ENCODE results near the gene BPIFB2.

BPIFB2 gene

GRCh38 chr20:33028875-33029274 is 21.4 kb downstream of the BPIFB2 start:
- CTCF ChIA-PET: interaction anchor here (0.5 to 1.0 kb wide), 3 partner anchors 11 to 926 kb away, joined by 3 read pairs; no protein-coding TSS in a partner anchor
- POLR2A ChIA-PET (ENCODE audit: low non-redundant PET): no interaction called here
- no peak overlapping the region for H3K27ac ChIP-seq
- no peak for DNase-seq (ENCODE audit: low spot score)
- TF ChIP-seq CTCF (conservative IDR thresholded peaks at IDR 0.05; ENCODE audit: low read depth): no peak

DNA sequence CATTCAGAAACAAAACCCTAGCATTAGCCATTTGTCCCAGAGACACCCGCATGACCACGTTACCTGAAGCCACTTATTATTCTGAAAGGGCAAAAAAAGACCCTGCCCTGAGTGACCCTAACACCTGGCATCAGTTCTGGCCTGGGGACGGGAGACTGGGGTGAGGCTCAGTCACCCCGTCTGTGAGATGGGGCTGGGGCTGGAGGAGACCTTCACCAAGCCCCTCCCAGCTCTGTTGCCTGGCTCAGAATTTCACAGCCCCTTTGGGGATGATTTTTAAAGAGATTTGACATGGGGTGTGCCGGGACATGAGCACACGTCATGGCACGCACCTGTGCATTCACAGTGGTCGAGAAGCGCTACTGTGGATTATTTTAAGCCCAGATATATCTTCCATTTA is 22.6 kb downstream of the BPIFB2 start:
- H3K27ac ChIP-seq: no peak overlapping the region
- ChIA-PET POLR2A (ENCODE audit: low non-redundant PET) (no interaction called here), CTCF (interaction anchor here (0.6 kb wide), 2 partner anchors 10 to 12 kb away, joined by 5 read pairs; no protein-coding TSS in a partner anchor)
- TF ChIP-seq CTCF (conservative IDR thresholded peaks at IDR 0.05; ENCODE audit: low read depth): no peak
- DNase-seq (ENCODE audit: low spot score): no peak

DNA sequence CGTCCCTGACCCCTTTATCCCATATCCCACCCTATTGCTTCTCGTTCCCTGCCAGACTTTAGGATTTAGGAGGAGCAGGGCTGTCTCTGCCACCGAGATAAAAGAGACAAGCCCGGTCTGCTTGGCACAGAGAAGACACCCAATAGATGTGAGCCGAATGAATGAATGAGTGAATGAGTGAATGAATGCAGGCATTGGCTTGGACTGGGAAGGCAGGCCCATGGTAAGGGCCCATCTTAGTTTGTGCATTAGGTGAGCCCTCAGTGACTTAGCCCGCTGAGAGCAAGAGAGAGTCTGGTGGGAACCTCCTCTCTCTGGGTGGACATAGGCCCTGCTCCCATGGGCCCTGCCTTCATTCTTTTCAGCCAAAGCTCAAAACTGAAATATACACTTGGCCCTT is 23.1 kb downstream of the BPIFB2 start:
- POLR2A ChIA-PET (ENCODE audit: low non-redundant PET): no interaction called here
- CTCF ChIA-PET: interaction anchor here (0.6 kb wide), 2 partner anchors 10 to 13 kb away, joined by 5 read pairs; no protein-coding TSS in a partner anchor
- no peak overlapping the region for H3K27ac ChIP-seq
- DNase-seq (ENCODE audit: low spot score): no peak
- no peak for TF ChIP-seq CTCF (conservative IDR thresholded peaks at IDR 0.05; ENCODE audit: low read depth)

- POLR2A ChIA-PET (ENCODE audit: low non-redundant PET): no interaction called here
- CTCF ChIA-PET: no interaction called here
- no peak for DNase-seq (ENCODE audit: low spot score)
- H3K27ac ChIP-seq: no peak within 1 kb of the TSS
- no peak for TF ChIP-seq CTCF (conservative IDR thresholded peaks at IDR 0.05; ENCODE audit: low read depth)
Observed at GRCh38 chr20:33031531-33031930, 24.0 kb downstream of the BPIFB2 start, which contains the start of gene BPIFB6. Gene BPIFB6, plus strand, starts transcription at chr20:33031648. Its CDS starts 0 bp downstream, at chr20:33031648.

- POLR2A ChIA-PET (ENCODE audit: low non-redundant PET): no interaction called here
- TF ChIP-seq CTCF (conservative IDR thresholded peaks at IDR 0.05; ENCODE audit: low read depth): no peak
- CTCF ChIA-PET: interaction anchor here (0.5 to 1.2 kb wide), 2 partner anchors 11 to 412 kb away, joined by 5 to 6 read pairs; no protein-coding TSS in a partner anchor
- DNase-seq (ENCODE audit: low spot score): no peak
- H3K27ac ChIP-seq: no peak overlapping the region
Observed at GRCh38 chr20:33032555-33032954, 25.1 kb downstream of the BPIFB2 start.

DNA sequence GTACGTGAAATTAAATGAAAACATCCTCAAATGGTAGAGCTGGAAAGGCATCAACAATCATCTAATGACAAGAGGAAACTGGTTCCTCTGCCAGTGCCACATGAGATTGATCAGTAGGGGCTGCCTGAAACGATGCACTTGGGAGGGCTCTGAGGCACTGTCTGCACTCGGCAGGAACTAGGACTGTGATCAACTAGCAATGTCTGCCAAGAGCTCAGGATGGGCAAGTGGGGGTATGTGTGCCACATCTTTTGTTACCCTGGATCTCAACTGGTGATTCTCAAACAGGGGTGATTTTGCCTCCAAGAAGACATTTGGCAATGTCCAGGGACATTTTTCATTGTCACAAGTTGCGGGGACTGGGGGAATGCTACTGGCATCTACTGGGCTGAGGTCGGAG is 25.9 kb downstream of the BPIFB2 start:
- no peak for TF ChIP-seq CTCF (conservative IDR thresholded peaks at IDR 0.05; ENCODE audit: low read depth)
- POLR2A ChIA-PET (ENCODE audit: low non-redundant PET): no interaction called here
- no peak overlapping the region for H3K27ac ChIP-seq
- CTCF ChIA-PET: no interaction called here
- DNase-seq (ENCODE audit: low spot score): no peak

Measured in RWPE1 (cell line).